ENCODE measurements around the gene ENDOD1.
"Not testable (repeated sequence)": the region's sequence is repeated elsewhere in the genome, so short reads cannot be mapped to it uniquely, and the experiment has no call there.

The ENDOD1 gene

DNA sequence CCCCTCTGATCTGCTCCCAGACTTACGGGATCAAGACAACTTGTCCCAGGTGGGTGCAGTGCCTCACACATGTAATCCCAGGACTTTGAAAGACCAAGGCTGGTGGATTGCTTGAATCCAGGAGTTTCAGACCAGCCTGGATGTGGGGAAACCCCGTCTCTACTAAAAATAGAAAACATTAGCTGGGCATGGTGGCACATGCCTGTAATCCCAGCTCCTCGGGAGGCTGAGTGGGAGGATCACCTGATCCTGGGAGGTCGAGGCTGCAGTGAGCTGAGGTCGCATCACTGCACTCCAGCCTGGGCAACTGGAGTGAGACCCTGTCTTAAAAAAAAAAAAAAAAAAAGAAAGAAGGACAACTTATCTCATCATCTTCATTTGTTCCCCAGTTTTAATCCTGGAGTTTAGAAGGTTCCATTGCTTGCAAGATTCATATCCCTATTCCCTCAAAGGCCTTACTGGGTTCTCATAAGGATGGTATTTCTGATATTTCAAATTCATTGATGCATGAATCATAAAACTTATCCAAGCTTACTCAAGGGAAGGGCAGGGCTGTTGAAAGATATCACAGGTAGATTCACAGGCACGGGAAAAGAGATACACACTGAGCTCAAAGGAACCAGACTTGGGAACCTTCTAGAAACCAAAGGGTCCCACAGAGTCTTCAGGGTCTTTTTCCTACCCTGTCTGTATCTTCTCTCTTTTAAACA is 14.6 kb downstream of the ENDOD1 start:
- no peak for DNase-seq

DNA sequence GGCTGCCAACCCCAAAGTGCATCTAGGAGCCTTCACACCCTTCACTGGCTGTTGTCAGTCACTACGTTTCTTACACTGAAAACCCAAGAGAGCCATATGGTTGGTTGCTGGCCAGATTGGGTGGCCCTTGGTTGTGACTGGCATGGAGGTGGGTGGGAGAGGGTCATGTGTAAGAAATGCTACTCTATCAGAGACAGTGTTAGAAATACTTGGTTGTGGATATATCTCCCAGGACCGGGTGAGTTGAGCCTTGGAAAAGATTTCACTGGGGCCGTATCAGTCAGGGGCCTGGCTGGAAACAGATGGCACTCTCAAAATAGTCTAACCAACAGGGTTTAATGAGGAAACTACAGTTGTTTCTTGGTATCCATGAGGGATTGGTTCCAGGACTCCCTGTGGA is 15.2 kb downstream of the ENDOD1 start:
- DNase-seq, result no peak

DNA sequence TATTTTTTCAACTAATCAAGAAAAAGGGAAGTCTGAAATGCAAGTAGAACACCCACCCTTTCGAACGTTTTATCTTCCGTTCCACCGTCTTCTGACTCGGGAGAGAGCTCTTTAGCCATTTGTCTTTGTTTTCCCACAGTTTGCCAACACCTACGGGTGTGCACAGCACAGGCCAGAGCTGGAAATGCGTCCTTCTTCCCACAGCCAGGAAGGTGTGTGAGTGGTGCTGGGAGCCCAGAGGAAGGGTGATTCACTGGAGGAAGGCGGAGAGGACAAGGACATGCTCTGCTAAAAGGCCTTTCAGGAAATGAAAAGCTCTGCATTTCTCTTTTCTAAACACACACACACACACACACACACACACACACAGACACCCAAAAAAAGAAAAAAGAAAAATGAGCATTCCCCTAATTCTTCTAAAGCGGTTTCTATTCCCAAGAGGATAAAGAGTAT is 18.5 kb downstream of the ENDOD1 start:
- no peak for DNase-seq

DNA sequence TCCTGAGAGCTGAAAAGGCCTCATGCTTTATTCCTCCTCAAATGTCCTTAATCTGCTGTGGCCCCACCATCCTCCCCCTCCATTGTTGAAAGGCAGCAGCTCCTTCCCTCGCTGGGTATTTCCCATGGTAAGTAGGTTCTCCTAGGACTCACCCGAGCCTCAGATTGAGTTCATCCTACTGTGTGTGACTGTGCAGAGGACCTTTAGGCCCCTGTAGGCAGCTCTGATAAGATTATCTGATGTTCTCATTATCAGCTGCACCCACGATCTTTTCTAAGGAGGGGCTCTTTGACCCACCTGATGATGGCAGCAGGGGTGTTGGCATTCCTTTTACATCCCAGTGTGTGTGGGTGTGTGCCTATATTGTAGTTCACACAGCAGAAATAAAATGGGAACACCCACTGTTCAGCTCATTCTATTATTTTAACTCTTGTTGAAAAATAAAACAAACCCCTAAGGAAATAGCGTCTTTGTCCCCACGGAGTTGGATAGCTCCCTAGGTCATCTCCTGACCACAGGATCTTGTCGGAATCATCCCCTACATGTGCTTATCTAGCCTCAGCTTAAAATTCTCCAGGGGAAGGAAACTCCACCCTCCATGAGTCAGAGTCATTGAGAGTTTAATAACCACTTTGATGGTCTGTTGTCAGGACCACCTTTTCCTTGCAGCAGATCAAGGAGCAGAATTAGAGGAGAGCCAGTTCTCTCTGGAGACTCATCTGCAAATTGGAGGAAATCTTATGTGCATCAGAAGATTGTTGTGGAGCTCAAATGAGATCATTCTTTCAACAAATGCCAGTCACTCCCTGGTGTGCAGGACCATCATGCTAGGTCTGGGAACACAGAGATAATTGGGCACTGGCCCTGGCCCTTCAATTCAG is 19.3 kb downstream of the ENDOD1 start:
- DNase-seq, result no peak

DNA sequence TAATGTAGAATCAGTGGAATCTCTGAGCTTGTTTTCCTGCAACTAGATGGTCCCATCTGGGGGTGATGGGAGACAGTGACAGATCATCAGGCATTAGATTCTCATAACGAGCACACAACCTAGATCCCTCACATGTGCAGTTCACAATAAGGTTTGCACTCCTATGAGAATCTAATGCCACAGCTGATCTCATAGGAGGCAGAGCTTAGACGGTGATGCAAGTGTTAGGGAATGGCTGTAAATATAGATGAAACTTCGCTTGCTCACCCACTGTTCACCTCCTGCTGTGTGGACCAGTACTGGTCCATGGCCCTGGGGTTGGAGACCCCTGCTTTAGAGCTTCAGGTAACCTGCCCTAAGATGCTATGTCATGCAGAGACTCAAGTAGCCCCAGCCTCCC is 21.8 kb downstream of the ENDOD1 start:
- not testable (repeated sequence) for DNase-seq

DNA sequence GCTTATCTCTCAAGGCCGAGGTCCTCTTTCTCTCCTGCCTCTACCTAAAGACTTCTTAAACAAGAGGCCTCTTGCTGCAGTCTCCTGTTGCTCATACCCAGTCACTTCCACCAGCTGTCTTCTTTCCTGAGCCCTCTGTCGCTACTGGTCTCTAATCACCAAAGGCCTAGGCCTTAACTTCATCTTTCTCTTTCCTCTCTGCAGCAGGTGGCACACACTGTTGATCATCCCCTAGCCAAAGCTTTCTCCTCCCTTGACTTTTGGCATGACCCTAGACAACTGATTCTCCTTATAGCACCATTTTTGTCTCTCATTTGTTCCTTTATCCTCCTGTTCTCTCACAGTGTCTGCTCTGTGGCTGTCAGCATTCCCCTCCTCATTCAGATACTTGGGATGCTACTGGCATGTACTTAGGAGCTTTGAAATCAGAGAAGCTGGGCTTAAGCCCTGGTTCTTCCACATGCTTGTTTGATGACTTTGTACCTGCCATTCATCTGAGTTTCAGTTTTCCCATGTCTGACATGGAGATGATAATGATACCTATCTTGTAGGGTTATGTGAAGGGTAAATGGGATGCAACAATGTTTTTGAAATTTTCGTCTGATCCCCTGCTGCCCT is 22.4 kb downstream of the ENDOD1 start:
- no peak for DNase-seq

DNA sequence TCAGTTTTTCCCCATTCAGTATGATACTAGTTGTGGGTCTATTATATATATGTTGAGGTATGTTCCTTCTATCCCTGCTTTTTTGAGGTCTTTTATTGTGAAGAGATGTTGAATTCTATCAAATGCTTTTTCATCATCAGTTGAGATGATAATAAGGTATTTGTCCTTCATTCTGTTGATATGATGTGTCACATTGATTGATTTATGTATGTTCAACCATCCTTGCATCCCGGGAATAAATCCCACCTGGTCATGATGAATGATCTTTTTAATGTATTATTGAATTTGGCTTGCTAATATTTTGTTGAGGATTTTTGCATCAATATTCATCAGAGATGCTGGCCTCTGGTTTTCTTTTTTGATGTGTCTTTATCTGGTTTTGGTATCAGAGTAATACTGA is 26.0 kb downstream of the ENDOD1 start:
- DNase-seq, result no peak

DNA sequence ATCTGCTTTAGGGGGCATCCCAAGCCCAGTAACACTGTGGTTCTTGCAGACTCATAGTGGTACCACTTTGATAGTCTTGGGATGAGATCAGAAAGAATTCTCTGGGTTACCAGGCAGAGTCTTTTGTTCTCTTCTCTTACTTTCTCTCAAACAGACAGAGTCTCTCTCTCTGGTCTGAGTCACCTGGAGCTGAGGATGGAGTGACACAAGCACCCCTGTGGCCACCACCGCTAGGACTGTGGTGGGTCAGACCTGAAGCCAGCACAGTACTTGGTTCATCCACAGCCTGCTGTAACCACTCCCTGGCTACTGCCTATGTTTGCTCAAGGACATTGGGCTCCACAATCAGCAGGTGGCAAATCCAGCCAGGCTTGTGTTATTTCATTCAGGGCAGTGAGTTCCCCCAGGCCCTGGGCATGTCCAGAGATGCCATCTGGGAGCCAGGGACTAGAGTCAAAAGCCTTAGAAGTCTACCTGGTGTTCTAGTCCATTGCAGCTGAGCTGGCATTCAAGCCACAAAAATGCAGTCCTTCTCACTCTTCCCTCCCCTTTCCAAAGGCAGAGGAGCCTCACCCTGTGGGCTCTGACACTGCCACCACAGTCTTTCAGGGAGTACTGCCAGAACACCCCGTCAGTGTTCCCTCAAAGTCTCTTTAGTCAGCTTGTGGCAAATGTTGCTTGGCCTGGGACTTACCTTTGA is 29.9 kb downstream of the ENDOD1 start:
- no peak for DNase-seq

DNA sequence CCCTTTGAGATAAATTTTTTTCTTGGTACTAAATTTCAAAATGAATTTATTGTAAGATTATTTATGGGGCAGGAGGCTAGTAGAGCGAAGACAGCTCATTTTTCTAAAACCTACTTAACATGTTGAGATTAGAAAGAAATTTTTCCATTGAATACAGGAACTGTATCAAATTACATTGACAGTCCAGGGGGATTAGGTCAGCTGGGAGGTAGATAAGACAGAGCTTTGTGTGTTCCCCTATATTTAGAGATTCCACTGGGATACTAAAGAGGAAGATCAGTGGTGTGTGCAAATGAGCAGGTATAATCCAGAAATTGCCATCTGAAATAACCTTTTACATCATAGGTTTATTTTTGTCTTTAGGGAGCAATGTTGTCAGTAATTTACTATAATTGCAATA is 32.1 kb downstream of the ENDOD1 start:
- DNase-seq, result no peak

DNA sequence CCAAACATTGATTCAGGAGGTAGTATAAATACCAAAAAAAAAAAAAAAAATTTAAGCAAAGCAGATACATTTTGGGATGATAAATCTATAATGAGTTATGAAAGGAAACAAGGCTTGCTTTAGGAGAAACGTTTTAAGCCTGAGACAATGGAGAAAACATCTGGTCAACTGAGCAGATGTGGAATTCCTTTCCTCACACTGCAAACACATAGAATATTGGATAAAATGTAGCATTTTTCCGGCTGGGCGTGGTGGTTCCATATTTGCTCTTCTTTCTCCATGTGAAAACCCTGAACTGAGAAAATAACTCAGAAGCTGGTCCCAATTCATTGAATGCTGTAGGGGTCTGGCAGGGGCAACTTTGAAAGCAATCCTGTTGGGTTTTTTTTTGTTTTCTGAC is 33.9 kb downstream of the ENDOD1 start:
- no peak for DNase-seq

DNA sequence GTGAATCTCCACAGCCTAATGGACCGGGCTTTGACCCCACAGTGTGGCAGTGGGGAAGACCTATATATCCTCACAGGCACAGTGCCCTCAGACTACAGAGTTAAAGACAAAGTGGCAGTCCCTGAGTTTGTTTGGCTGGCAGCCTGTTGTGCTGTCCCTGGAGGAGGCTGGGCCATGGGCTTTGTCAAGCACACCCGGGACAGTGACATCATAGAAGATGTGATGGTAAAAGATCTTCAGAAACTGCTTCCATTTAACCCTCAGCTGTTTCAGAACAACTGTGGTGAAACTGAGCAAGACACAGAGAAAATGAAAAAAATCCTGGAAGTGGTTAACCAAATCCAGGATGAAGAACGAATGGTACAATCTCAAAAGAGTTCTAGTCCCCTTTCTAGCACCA is 39.0 kb downstream of the ENDOD1 start:
- no peak for DNase-seq

DNA sequence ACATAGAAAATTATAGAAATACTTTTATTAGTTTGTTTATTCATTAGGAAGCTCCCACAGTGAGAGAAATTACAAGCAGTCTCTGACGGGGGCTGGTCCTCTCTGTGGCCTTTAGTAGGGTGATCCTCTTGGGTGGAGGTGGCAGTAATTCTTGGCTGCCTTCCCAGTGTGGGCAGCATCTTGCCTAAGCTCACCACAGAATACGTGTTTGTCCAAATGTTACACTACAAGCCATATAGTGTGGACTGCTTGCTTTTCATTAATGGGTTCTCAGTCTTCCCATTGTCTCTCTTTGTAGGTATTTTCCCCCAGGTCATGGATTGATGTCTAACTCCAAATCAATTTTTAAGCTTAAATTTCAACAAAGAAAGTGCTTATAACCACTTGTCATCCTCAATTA is 43.3 kb downstream of the ENDOD1 start:
- no peak for DNase-seq

DNA sequence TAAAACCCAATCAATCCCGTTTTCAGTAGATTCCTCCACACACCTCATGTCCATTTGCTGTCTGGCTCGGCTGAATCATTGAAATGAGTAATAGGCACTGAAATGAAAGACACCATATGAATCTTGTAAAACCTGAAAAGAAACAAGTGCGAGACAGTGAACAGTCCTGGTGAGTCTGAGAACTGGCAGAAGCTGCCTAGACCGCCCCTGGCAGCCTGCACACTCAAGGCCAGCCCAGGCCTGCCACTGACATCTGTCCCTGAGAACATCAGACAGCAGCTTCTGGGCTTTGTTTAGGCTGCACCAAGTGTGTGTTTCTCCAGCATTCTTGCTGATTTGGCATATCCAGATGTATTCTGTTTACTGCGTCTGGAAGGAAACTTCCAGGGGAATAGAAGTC is 44.8 kb downstream of the ENDOD1 start:
- DNase-seq, result no peak

DNA sequence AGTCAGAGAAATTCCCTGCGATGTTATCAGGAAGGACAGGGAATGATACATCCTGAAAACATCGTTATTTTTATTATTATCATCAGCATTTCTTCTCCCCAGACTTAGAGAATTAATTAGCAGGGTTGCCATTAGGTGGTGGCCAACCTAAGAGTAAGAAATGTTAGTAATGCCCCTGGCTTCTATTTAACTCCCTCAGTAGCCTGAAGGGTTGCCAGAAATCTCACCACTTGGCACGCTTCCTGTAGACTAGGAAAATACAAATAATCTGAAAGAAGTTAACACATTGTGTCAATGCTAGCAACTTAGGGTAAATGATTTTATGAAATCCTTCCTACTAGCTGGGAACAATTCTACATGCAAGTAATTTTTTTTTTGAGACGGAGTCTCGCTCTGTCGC is 45.5 kb downstream of the ENDOD1 start:
- no peak for DNase-seq

DNA sequence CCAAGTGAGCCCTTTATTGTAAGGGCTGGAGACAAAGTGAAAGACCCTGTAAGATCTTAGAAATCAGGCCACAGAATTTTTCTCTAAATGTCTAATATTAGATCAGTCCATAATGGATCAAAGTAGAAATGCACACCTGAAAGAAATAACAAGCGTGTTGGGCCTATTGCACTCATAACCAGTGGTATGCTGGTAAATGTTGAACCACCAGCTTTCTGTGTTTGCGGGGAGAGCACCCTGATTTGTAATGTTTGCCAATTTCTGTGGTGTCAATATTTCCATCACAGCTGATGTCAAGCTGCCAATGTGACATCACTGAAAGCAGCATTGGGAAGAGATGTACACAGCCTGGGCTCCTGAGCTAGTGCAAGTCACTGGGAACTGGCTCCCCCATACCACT is 46.2 kb downstream of the ENDOD1 start:
- DNase-seq, result no peak

DNA sequence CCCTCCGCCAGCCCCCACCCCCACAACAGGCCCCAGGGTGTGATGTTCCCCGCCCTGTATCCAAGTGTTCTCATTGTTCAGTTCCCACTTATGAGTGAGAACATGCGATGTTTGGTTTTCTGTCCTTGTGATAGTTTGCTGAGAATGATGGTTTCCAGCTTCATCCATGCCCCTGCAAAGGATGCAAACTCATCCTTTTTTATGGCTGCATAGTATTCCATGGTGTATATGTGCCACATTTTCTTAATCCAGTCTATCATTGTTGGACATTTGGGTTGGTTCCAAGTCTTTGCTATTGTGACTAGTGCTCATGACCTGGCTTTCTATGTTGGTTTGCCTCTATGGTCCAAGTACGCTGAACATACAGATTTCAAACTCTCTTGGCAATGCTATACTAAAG is 47.1 kb downstream of the ENDOD1 start:
- not testable (repeated sequence) for DNase-seq

DNA sequence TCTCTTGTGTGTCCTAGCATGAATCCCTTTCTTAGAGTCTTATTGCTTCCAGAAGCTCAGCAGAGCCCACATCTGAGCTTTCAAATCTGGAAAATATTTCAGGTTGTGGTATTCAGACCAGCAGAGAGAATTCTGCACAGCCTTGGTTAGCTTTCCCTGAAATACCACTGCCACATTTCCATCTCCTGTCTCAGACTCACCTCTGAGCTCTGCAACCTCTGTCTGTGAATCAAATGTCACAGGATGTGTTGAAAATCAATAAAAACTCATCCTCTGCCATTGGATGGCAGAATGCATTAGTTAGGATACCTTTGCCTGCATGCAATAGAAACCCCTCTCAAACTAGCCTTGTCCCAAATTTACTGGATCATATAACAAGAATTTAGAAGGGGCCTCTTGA is 47.7 kb downstream of the ENDOD1 start:
- no peak for DNase-seq

DNA sequence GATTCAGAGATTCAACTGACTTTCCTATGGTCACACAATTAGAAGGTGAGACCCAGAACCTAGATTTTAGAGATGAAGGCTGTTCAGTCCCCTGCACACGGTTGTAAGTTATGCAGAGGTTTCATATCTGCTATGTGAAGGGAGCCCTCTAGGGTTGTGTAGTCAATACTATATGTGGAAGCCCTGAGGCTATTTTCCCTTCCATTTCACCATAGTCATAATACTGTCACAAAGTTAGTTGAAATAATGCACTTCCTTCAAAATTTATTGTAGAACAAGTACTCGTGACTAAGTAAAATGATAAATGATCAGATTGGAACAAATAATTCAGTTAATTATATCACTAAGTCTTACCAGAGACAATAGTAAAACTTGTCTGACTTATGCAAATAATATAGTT is 48.8 kb downstream of the ENDOD1 start:
- no peak for DNase-seq

DNA sequence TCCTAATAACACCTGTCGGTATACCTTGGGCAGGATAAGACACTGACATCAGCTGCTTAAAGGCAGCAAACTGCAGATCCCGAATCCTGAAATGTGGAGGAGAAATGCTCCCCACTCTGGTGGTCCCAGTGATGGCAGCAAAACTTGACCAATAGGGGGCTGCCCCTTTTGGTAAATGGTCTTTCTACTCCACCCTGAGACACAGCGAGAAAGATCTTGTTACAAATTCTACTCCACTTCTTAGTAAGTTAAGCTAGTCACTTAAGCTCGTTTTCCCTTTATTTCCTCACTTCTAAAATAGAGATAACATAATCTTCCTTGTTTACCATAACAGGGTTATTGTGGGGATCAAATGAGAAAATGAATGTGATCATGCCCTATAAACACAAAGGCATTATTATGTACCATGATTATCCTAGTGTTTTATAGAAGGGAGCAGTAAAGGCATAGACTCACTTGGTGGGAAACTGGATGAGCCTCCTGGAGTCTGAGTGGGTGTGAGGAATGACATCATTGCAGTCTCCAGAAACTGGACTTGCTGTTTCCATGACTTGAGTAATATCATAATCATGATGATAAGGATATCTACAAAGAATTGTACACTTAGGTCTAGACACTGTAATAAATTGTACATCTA is 50.9 kb downstream of the ENDOD1 start:
- no peak for DNase-seq

DNA sequence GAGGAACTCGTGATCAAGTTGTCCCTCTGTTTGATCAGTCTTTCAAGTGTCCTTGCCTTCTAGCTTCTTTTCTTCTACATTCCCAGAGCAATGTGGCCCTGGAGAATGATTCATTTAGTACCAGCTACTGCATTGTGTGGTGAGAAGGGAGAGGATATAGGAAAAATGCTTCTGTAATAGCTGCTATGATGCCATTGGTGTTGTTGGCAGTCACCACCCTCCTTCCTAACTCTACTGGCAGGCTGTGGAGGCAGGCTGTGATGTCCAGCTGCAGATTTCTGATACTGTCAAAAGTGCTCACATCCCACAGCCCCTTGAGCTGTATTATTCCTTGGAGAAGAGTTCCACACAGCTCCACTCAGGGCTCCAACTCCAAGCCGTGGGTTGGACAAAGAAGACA is 52.8 kb downstream of the ENDOD1 start:
- no peak for DNase-seq

DNA sequence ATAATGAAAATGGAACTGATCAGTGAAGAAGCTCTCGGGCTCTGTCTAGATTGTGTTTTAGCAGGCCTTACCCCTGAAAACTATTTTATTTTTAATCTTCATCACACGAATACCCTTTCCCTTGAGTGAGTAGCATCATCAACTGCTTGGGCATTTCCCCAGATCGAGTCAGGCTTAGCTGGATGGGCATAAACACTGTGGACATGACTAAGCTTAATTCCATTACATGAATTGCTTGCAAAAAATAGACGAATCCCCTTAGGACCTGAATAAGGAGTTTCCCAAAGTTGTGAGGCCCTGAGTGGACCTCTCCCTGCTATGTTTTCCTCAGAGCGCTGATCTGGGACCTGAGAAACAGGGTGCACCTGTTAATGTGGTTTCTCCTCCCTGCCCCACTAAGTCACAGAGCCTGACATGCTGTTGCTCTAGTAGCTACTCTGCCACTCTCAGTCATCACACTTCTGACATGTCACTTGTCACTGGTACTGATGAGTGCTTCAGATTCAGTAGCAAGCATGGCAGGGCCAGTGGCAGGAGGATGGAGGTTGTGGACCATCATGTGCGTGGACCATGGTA is 53.5 kb downstream of the ENDOD1 start:
- no peak for DNase-seq

All from stimulated activated CD4-positive, alpha-beta T cell treated with anti-CD3 and anti-CD28 coated beads, Interleukin-4, amount 100 ng/mL, for 1 hour (primary cell).